GM19193 (cell line): ENCODE results near the gene PGLYRP2.

Experiments used
- POLR2A ChIP-seq: IDR thresholded peaks from 4 replicates; pipeline ENCODE4 v1.6.1; 2011; ENCODE audit not compliant: insufficient read depth, insufficient read length; ENCODE audit errors: extremely low read depth

PGLYRP2 gene

GRCh38 chr19:15449620-15450527 lies 29.4 kb downstream of the PGLYRP2 start, which contains the start of gene WIZ:
TSS of gene WIZ (minus strand) at chr19:15449956. CDS start at chr19:15448307, 1,649 bp downstream.
- no peak for TF ChIP-seq POLR2A

DNA sequence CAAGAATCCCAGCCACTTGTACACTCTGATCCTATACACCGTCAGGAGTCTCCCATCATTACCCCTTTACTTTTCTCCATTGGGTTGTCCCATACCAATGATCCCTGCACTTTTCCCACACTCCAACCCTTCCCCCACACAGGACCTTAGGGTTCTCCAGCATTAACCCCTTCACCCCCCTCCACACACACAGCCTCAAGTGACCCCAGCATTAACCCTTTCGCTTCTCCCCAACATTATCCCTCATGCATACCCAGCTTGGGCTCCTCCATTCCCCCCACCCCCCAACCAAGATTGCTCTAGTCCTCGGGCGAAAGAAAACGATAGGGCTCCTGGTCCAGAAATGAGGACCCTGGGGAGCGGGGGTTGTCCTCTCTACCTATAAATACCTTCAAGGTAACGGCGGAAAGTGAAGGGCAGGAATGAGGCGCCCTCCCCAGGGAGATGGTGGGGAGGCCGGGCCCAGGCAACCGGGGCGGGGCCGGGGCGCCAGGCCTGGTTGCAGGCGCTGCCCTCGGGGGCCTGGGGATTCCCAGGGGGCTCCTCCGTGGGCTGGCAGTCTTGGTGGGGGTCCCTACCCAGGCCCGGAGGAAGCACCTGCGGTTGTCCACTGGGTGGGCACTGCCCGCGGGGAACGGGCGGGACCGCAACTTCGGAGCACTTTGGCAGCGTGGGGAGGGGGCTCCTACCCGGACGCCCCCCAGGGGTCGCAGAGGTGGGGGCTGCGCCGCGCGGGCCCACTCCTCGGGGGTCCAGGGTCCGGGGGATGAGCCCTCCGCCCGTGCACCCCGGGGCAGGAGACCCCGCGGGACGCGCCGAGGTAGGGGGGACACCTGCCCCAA lies 30.3 kb downstream of the PGLYRP2 start:
- no peak for TF ChIP-seq POLR2A

DNA sequence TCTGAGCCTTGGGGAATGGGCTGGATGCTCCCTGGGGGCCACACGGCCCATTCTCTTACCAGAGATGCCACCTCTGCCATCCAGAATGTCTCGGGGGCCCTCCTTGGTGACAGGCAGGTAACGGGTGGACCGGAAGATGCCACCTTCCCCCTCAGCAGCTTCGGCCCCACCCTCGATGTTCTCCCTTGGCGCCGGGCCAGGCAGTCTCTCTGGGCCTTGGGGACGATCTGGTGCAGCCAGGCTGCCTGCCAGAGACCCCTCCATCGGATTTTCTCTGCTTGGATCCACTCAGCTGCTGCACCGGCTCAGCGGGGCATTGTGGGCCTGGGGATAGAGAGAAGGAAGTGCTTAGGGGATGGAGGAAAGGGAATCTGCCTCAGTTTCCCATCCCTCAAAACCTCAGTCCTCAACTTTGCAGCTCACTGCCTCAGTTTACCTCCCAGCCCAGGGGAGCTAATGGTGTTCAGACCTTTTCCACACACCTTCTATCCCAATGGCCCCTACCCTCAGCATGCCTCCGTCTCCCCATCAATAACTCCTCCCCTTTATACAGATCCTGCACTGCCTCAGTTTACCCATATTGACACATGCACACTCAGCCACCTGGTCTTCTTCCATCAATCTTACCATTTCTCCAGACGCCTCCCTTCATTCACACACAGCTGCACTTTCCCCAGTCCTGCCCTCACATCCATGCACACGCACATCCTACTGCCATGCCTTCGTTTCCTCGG lies 31.1 kb downstream of the PGLYRP2 start:
- no peak for TF ChIP-seq POLR2A

GRCh38 chr19:15447057-15447456 lies 32.2 kb downstream of the PGLYRP2 start:
- TF ChIP-seq POLR2A = no peak

- TF ChIP-seq POLR2A = no peak
Observed at GRCh38 chr19:15445807-15446376, 33.4 kb downstream of the PGLYRP2 start.

DNA sequence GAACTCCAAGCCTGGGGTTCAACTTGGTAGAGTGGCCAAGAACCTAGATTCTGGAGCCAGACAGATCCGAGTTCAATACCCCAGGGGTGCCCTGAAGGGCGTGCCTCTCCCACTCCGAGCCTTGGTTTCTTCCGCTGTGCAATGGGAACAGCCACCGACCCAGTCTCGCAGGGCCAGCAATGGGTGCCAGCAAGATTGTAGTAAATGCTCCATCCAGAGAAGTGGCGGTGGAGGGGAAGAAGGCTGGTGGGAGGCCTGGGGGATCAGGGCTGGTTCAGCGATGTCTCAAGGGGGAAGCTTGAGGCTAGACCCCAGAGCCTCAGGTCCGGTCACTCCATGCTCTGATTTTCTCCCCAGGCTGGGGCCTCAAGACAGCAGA lies 34.1 kb downstream of the PGLYRP2 start:
- no peak for TF ChIP-seq POLR2A

GRCh38 chr19:15444505-15445226 lies 34.6 kb downstream of the PGLYRP2 start:
- TF ChIP-seq POLR2A = no peak

- no peak for TF ChIP-seq POLR2A
Observed at GRCh38 chr19:15443838-15444237, 35.5 kb downstream of the PGLYRP2 start.

DNA sequence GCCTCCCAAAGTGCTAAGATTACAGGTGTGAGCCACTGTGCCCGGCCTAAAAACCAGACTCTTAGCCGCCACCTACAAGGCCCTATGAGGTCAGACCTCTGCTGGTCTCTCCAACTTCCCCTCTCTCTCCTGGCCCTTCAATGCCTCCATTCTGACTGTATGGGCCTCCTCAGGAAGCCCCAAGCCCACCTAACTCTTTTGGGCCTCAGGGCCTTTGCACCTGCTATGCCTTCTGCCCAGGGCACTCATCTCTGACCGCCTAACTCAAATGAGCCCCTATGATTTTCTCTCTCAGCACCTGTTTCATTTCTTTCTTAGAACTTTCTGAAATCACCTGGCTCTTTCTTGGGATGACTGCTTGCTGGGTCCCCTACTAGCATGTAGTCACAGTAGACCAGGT lies 36.0 kb downstream of the PGLYRP2 start:
- no peak for TF ChIP-seq POLR2A

GRCh38 chr19:15442142-15442920 lies 37.0 kb downstream of the PGLYRP2 start:
- TF ChIP-seq POLR2A = no peak

DNA sequence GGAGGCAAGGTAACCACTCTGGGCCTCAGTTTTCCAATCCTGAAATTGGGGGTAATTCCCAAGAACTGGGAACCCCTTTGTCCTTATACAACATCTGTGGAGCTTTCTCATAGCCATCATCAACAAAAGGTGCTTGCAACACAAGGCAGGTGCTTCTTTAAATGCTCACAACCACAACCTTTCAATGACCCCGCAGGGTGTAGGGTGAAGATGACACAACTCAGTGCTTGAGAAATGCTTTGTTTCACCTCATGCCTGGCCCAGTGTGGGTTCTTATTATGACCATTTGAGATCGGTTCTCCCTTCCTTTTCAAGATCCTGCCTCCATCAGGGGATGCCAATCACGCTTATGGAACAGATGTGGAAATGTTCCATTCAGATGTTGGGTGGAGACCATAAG lies 38.0 kb downstream of the PGLYRP2 start:
- TF ChIP-seq POLR2A = no peak

DNA sequence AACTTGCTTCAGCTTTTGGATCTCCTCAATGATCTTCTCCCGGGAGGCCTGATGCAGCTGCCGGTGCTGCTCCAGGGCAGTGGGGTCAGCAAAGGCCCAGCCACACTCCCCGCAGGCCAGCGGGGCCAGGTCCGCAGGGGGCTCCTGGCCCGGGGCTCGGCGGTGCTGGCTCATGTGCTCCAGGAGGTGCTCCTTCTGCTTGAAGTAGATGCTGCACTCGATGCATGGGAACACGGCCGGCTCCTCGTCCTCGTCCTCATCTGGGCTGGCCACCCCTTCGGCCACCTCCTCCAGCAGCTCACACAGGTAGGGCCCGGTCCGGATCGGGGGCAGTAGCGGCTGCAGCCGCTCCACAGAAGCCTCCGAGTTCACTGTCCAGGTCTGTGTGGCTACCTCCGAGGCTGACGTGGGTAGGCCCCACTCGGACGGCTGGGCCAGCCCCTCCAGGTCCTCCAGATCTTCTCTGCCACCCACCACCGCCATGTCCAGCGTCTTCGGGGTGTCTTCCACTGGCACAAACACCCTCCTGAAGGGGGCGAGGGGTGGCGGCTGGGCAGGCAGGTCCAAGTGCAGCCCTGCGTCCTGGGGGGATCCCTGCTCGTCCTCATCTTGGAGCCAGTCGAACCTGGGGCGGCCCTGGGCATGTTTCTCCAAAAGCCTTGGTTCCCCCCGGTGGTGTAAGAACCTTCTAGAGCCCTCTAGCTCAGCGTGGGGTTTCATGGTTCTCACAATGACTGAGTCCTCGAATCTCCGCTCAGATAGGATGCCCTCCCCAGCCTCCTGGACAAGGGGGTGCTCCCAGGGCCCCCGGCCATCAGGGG lies 39.3 kb downstream of the PGLYRP2 start:
- TF ChIP-seq POLR2A = no peak
